ENCODE measurements around the gene PTP4A1. TPM values are rescaled to one million over a fixed set of nuclear protein-coding genes. Genes with fewer than 3 reads are reported as not detected.

Gene PTP4A1
- polyA plus RNA-seq, 1 of the 3 experiments (the other 2 are of a cell fraction) = 12.5 TPM

DNA sequence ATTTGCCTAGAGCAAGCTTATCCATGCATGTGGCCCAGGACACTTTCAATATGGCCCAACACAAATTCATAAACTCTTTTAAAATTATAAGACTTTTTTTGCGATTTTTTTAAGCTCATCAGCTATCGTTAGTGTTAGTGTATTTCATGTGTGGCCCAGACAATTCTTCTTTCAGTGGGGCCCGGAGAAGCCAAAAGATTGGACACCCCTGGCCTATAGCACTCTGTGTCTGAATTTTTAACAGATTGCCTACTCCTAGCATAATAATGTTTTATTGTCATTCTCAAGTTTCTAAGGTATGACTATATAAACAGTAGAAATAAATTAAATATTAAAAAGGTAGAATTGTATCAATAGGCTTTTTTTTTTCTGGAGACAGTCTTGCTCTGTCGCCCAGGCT, 48.6 kb upstream of the PTP4A1 start:
- H3F3A ChIP-seq (replicated peaks; ENCODE audit: insufficient read depth) = peaks cover 7% of the 10 kb centered on the region
- H3K27me3 ChIP-seq (ENCODE audit: insufficient read depth) = no peaks in the 10 kb centered on the region
- no peak overlapping the region for H3K4me3 ChIP-seq (ENCODE audit: low read depth in 2 of 2, low read length in 1 of 2)
- H3K4me1 ChIP-seq (ENCODE audit: control insufficient read depth in 1 of 2, insufficient read depth in 2 of 2, low read depth in 1 of 2, low read length in 1 of 2) = peaks cover 0 to 7% of the 10 kb centered on the region in 2 experiments; a peak in 1 of 4 replicates
- no peak overlapping the region for H3K9ac ChIP-seq
- no peaks in the 10 kb centered on the region for H3K79me2 ChIP-seq (ENCODE audit: insufficient read depth)
- H3K27ac ChIP-seq (ENCODE audit: low read depth in 2 of 2, low read length in 1 of 2) = no peak overlapping the region
- ChIA-PET POLR2A (no interaction called here), CTCF (no interaction called here)
- no peaks in the 10 kb centered on the region for H4K20me1 ChIP-seq (ENCODE audit: insufficient read depth)
- TF ChIP-seq ELF1 (IDR thresholded peaks at IDR 0.05) (no peak), NFIC (IDR thresholded peaks at IDR 0.05; ENCODE audit: borderline replicate concordance) (no peak), SMC3 (IDR thresholded peaks at IDR 0.05; ENCODE audit: low read depth, low read length) (no peak), ZBTB33 (IDR thresholded peaks at IDR 0.05; ENCODE audit: borderline replicate concordance, low read depth) (no peak), YY1 (IDR thresholded peaks at IDR 0.05; ENCODE audit: low read depth) (no peak), JUND (IDR thresholded peaks at IDR 0.05) (no peak), CHD2 (IDR thresholded peaks at IDR 0.05; ENCODE audit: low read length, partially characterized antibody) (no peak), USF2 (IDR thresholded peaks at IDR 0.05; ENCODE audit: borderline replicate concordance, low read depth, low read length) (no peak), FOXM1 (IDR thresholded peaks at IDR 0.05; ENCODE audit: low read depth) (no peak), REST (IDR thresholded peaks at IDR 0.05; ENCODE audit: low read depth, low read length) (no peak), RXRA (IDR thresholded peaks at IDR 0.05; ENCODE audit: borderline replicate concordance, low read depth) (no peak)
- WGBS (ENCODE audit: low lambda C conversion rate) = 92% methylated on average over 4 of the region's 4 CpGs
- no peak for DNase-seq
- no peaks in the 10 kb centered on the region for H3K9me2 ChIP-seq
- no peak overlapping the region for H3K4me2 ChIP-seq
- no peaks in the 10 kb centered on the region for H3K9me3 ChIP-seq
- no peak overlapping the region for H2AFZ ChIP-seq (ENCODE audit: low read depth)
- H3K36me3 ChIP-seq (replicated peaks in 1 of 2; ENCODE audit: control insufficient read depth in 1 of 2, insufficient read depth in 2 of 2, low read length in 1 of 2) = no peaks in the 10 kb centered on the region

Data from SK-N-SH (cell line).